ENCODE data around the gene THSD4.
"Not testable (repeated sequence)": the region's sequence is repeated elsewhere in the genome, so short reads cannot be mapped to it uniquely, and the experiment has no call there.

Gene THSD4

DNA sequence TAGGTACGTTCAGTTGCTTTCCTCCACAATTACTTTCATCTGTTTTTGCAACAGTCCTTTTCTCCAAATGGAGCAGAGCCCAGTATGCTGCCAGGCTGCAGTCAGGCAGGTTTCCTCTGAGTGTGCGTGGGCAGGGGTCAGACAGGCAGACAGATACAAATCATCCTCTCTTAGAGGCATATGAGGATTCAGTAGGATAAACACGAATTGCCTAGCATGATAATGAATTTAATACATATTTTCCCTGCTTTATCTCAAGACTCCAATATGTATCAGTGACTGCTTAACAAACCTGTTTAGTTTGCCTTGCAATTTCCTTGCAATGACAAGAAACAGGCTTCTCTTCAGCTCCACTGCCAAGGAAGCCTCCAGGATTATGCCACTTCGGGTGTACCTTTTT, 554.4 kb downstream of the THSD4 start:
- no peak for DNase-seq (ENCODE audit: extremely low read depth, low read depth)
- no peak for TF ChIP-seq CTCF (IDR thresholded peaks at IDR 0.05; ENCODE audit: low read depth, low read length, missing control alignments)

GRCh38 chr15:71670222-71670621, 555.0 kb downstream of the THSD4 start:
- DNase-seq (ENCODE audit: extremely low read depth, low read depth); H3K4me3 ChIP-seq (replicated peaks; ENCODE audit: low read depth, low read length): not testable (repeated sequence)

More for the DNA sequence above, 554.4 kb downstream of the THSD4 start:
- no peak overlapping the region for H3K4me3 ChIP-seq (replicated peaks; ENCODE audit: low read depth, low read length)

DNA sequence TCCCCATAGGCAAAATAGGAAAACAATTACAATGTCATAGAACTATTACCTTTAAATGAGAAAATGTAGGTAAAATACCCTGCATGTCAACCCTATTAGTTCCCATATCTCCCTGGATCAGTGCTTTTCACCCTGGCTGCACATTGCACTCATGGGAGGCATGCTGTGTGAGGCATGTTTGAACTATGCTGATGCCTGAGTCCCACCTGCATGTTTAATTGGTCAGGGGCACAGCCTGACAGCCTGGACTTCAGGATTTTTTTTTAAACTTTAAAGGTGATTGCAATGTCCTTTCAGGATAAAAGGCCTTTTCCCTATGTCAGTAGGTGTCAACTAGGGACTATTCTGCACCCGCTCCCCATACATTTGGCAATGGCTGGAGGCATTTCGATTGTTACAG, 559.1 kb downstream of the THSD4 start:
- no peak for TF ChIP-seq CTCF (IDR thresholded peaks at IDR 0.05; ENCODE audit: low read depth, low read length, missing control alignments)
- no peak for DNase-seq (ENCODE audit: extremely low read depth, low read depth)
- H3K4me3 ChIP-seq (replicated peaks; ENCODE audit: low read depth, low read length), result no peak overlapping the region

DNA sequence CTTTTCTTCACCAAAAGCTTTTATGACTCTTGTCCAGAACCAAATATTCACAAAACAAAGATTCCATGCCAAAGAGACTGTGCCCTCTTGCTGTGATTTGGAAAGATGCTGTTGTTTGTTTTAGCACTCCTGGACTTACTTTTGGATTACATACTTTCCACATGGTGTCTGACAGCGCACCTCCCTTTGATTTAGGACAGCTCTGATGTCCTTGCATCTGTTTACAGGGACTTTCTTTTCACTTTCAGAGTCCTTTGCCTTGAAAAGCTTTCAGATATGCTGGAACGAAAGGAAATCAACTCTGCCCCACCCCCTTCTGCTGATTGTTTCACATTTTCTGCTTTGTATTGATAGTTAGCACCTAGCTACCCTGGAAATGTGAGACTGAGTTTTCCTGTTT, 562.1 kb downstream of the THSD4 start:
- DNase-seq (ENCODE audit: extremely low read depth, low read depth), result no peak
- no peak for TF ChIP-seq CTCF (IDR thresholded peaks at IDR 0.05; ENCODE audit: low read depth, low read length, missing control alignments)
- H3K4me3 ChIP-seq (replicated peaks; ENCODE audit: low read depth, low read length), result no peak overlapping the region

DNA sequence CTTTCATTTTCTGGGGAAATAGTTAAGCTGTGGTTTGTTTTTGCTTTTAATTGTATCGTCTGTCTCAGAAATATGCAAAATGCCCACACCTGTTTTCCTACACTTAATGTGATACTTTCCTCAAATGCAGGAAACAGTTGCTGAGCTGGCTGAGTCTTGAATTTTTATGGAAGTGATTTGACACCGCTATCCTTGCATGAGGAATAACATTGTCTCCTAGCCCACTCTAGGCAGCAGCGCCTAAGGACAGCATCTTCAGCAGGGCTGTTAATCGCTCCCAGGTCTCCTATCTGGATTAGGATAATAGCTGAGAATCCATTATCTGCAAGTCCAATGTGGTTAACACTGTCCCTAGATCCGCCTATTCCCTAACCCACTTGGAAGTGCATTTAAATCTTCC, 562.5 kb downstream of the THSD4 start:
- no peak for TF ChIP-seq CTCF (IDR thresholded peaks at IDR 0.05; ENCODE audit: low read depth, low read length, missing control alignments)
- no peak overlapping the region for H3K4me3 ChIP-seq (replicated peaks; ENCODE audit: low read depth, low read length)
- no peak for DNase-seq (ENCODE audit: extremely low read depth, low read depth)

- H3K4me3 ChIP-seq (replicated peaks; ENCODE audit: low read depth, low read length), result no peak overlapping the region
- no peak for TF ChIP-seq CTCF (IDR thresholded peaks at IDR 0.05; ENCODE audit: low read depth, low read length, missing control alignments)
- DNase-seq (ENCODE audit: extremely low read depth, low read depth), result no peak
Observed at GRCh38 chr15:71678191-71678590, 562.9 kb downstream of the THSD4 start.

DNA sequence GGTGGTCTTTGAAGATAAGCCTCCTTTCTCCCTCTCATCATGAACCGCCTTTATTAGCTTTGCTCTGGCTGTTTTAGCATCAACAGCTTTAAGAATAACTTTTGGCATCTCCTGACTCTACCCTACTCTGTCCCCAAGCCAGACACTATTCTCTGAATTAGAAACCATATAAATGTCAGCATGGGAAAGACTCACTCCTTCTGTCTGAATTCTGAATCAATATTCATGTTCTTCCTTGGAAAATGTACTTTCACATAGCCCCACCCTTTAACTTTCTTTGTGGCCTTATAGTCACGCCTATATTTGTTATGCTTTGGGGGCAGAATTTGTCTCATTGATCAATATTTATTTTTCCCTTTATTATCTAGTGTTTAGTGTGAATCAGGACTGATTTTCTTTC, 563.3 kb downstream of the THSD4 start:
- no peak overlapping the region for H3K4me3 ChIP-seq (replicated peaks; ENCODE audit: low read depth, low read length)
- DNase-seq (ENCODE audit: extremely low read depth, low read depth), result no peak
- no peak for TF ChIP-seq CTCF (IDR thresholded peaks at IDR 0.05; ENCODE audit: low read depth, low read length, missing control alignments)
